SK-N-SH (cell line): ENCODE results near the gene TMEM198.

Experiments
- FOSL2 ChIP-seq: IDR thresholded peaks from 2 replicates; pipeline ENCODE4 v1.4.0; 2012; ENCODE audit warnings: low read depth, mild to moderate bottlenecking, moderate library complexity, borderline replicate concordance
- MEF2A ChIP-seq: IDR thresholded peaks from 2 replicates; pipeline ENCODE4 v1.4.0; 2012; ENCODE audit warnings: low read depth, borderline replicate concordance
- MXI1 ChIP-seq: IDR thresholded peaks from 2 replicates; pipeline ENCODE4 v1.6.1; 2012; ENCODE audit warnings: mild to moderate bottlenecking, low read depth, low read length, improper control_type of control experiment
- NFIC ChIP-seq: IDR thresholded peaks from 2 replicates; pipeline ENCODE4 v1.4.0; 2012; ENCODE audit warnings: borderline replicate concordance
- RCOR1 ChIP-seq: fragments of 150-350 bp; IDR thresholded peaks from 2 replicates; pipeline ENCODE4 v1.6.1; 2017; ENCODE audit warnings: antibody characterized with exemption, low read length
- SMC3 ChIP-seq: IDR thresholded peaks from 2 replicates; pipeline ENCODE4 v1.6.1; 2012; ENCODE audit warnings: low read depth, low read length, improper control_type of control experiment
- TAF1 ChIP-seq: IDR thresholded peaks from 2 replicates; pipeline ENCODE4 v1.6.1; 2012; ENCODE audit warnings: low read depth, mild to moderate bottlenecking, low read length, moderate library complexity, borderline replicate concordance
- TF ChIP-seq, protein P1 (sequence below): fragments of 200-600 bp; sonication (generic); IDR thresholded peaks from 2 replicates; pipeline ENCODE4 v1.6.1; 2017; ENCODE audit warnings: antibody characterized with exemption, mild to moderate bottlenecking, moderate library complexity
- TF ChIP-seq, protein P2 (sequence below): IDR thresholded peaks from 2 replicates; pipeline ENCODE4 v1.6.1; 2012; ENCODE audit warnings: mild to moderate bottlenecking, low read depth, low read length, moderate library complexity
- TF ChIP-seq, protein P3 (sequence below): fragments of 150-350 bp; IDR thresholded peaks from 2 replicates; pipeline ENCODE4 v1.6.1; 2016; ENCODE audit warnings: mild to moderate bottlenecking, low read depth, low read length

DNA sequence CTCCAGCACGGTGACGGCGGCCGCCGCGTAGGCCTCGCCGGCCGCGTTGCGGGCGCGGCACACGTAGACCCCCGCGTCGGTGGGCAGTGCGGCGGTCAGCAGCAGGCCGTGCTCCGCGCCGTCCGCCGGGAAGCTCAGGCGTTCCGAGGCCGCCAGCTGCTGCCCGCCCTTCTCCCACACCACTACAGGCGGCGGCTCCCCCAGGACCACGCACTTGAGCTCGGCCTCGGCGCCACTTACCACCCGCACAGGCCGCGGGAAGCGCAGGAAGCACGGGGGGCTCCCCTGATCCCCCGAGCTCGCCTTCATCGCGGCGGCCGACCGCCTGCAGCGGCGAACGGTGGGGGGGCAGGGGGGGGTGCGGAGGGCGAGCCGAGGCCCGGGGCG is 27.1 kb downstream of the TMEM198 start:
- TF ChIP-seq RCOR1 (no peak), MXI1 (no peak), FOSL2 (no peak), SMC3 (no peak), TAF1 (no peak), MEF2A (no peak), NFIC (no peak)
- TF ChIP-seq, protein P1, sequence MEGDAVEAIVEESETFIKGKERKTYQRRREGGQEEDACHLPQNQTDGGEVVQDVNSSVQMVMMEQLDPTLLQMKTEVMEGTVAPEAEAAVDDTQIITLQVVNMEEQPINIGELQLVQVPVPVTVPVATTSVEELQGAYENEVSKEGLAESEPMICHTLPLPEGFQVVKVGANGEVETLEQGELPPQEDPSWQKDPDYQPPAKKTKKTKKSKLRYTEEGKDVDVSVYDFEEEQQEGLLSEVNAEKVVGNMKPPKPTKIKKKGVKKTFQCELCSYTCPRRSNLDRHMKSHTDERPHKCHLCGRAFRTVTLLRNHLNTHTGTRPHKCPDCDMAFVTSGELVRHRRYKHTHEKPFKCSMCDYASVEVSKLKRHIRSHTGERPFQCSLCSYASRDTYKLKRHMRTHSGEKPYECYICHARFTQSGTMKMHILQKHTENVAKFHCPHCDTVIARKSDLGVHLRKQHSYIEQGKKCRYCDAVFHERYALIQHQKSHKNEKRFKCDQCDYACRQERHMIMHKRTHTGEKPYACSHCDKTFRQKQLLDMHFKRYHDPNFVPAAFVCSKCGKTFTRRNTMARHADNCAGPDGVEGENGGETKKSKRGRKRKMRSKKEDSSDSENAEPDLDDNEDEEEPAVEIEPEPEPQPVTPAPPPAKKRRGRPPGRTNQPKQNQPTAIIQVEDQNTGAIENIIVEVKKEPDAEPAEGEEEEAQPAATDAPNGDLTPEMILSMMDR, result no peak
- TF ChIP-seq, protein P2, sequence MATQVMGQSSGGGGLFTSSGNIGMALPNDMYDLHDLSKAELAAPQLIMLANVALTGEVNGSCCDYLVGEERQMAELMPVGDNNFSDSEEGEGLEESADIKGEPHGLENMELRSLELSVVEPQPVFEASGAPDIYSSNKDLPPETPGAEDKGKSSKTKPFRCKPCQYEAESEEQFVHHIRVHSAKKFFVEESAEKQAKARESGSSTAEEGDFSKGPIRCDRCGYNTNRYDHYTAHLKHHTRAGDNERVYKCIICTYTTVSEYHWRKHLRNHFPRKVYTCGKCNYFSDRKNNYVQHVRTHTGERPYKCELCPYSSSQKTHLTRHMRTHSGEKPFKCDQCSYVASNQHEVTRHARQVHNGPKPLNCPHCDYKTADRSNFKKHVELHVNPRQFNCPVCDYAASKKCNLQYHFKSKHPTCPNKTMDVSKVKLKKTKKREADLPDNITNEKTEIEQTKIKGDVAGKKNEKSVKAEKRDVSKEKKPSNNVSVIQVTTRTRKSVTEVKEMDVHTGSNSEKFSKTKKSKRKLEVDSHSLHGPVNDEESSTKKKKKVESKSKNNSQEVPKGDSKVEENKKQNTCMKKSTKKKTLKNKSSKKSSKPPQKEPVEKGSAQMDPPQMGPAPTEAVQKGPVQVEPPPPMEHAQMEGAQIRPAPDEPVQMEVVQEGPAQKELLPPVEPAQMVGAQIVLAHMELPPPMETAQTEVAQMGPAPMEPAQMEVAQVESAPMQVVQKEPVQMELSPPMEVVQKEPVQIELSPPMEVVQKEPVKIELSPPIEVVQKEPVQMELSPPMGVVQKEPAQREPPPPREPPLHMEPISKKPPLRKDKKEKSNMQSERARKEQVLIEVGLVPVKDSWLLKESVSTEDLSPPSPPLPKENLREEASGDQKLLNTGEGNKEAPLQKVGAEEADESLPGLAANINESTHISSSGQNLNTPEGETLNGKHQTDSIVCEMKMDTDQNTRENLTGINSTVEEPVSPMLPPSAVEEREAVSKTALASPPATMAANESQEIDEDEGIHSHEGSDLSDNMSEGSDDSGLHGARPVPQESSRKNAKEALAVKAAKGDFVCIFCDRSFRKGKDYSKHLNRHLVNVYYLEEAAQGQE, result no peak
- TF ChIP-seq, protein P3, sequence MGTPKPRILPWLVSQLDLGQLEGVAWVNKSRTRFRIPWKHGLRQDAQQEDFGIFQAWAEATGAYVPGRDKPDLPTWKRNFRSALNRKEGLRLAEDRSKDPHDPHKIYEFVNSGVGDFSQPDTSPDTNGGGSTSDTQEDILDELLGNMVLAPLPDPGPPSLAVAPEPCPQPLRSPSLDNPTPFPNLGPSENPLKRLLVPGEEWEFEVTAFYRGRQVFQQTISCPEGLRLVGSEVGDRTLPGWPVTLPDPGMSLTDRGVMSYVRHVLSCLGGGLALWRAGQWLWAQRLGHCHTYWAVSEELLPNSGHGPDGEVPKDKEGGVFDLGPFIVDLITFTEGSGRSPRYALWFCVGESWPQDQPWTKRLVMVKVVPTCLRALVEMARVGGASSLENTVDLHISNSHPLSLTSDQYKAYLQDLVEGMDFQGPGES, result no peak
